ENCODE results near the gene DGKD. TPM values are rescaled to one million over a fixed set of nuclear protein-coding genes. Genes with fewer than 3 reads are reported as not detected.

Gene DGKD
- total and polyA plus RNA-seq, 10 of the 15 experiments (the other 5 are each of a cell fraction or from before 2014, with no cell fraction given), result 2.7 to 81.9 (median 27.0) TPM

DNA sequence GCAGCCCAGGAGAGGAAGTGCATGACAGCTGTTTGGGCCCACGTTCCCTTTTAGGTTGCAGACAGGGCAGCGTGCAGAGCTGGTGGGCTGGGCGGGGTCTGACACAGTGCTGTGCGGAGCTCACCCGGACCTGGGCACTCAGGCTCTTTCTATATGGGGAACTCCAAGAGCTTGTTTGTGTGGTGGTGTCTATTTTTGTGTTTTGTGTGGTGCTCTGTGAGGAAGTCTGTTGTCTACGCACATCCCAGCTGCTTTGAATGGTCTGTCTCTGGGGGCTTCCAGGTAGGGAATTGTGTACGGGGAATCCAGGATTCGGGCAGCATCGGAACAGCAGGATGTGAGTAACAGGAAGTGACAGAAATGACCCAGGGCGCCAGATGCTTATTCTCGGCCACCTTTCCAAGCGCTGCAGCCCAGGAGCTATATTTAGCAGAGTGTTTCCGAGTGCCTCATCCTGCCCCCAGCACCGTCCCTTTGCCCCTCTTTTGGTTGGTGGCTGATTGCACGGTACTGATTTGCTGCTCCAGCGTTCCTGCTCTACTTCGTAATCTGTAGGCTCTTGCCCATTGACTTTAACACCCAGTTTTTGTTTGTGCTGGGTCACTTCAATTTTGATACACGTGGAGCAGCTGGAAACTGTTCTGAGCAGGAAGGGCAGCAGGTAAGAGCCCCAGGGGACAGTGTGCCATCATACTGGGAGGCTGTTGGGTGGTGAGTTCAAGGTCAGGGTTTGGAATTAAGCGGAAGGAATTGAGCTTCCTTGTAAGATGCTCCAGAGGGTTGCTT lies 64.7 kb downstream of the DGKD start:
- peak overlapping the region; percentile 95 for H3K27ac ChIP-seq (ENCODE audit: control insufficient read depth, insufficient read depth)
- peaks cover 51% of the 10 kb centered on the region for H3K79me2 ChIP-seq (ENCODE audit: control insufficient read depth, insufficient read depth, low read length)
- ChIA-PET POLR2A (interaction anchor here (0.5 to 2.6 kb wide), 4 partner anchors 9 to 98 kb away, joined by 3 to 7 read pairs (median 6); no protein-coding TSS in a partner anchor), RAD21 (ENCODE audit: unreplicated experiment) (interaction anchor here (1.2 to 6.3 kb wide), 6 partner anchors 12 to 147 kb away, joined by 3 to 28 read pairs (median 6); partner anchors contain the start of genes DGKD and USP40), CTCF (interaction anchor here (0.6 to 15.3 kb wide), 8 partner anchors 8 to 807 kb away, joined by 3 to 135 read pairs (median 4); no protein-coding TSS in a partner anchor), SMC1A (ENCODE audit: uncharacterized antibody, unreplicated experiment) (interaction anchor here (0.7 to 6.7 kb wide), 13 partner anchors 10 to 112 kb away, joined by 3 to 66 read pairs (median 6); no protein-coding TSS in a partner anchor)
- 0 out of 4 replicates have a peak, but pooled peaks cover 0 to 16% of the 10 kb centered on the region in 2 experiments for H3K36me3 ChIP-seq (ENCODE audit: control insufficient read depth in 2 of 2, insufficient read depth in 2 of 2, low read length in 1 of 2)
- H3K27me3 ChIP-seq (replicated peaks in 1 of 2; ENCODE audit: control insufficient read depth in 2 of 2, insufficient read depth in 2 of 2, low read length in 1 of 2), result no peaks in the 10 kb centered on the region
- peak overlapping the region; percentile 74 for H3K4me3 ChIP-seq
- H4K20me1 ChIP-seq (ENCODE audit: control insufficient read depth, insufficient read depth), result no peaks in the 10 kb centered on the region
- intact Hi-C loops (cut with micrococcal nuclease; ENCODE audit: unreplicated experiment) (no loop called here), in situ Hi-C loops (cut with MboI) (no loop called here)
- H3K9me3 ChIP-seq (replicated peaks; ENCODE audit: control insufficient read depth, insufficient read depth, low read length), result no peaks in the 10 kb centered on the region; the same call in 2 of the 3 replicates
- H3K4me1 ChIP-seq (ENCODE audit: control insufficient read depth, insufficient read depth, low read length), result peaks cover 68% of the 10 kb centered on the region
- ATAC-seq (peak; percentile 81), DNase-seq (ENCODE audit: low read depth, low spot score) (peak; percentile 62), FAIRE-seq (peak; percentile 66)
- no TSS peak for BruUV-seq (replicated peaks)
- H2AFZ ChIP-seq (ENCODE audit: control insufficient read depth, low read depth, low read length), result peak overlapping the region; percentile 64
- peak overlapping the region; percentile 99 for H3K4me2 ChIP-seq (ENCODE audit: control insufficient read depth, insufficient read depth)
- WGBS (ENCODE audit: insufficient coverage, insufficient replicate concordance, low lambda C conversion rate, missing lambda C conversion rate), result 3% methylated on average over 19 of the region's 19 CpGs
- H3K9ac ChIP-seq (ENCODE audit: control insufficient read depth, insufficient read depth, low read length), result peak overlapping the region; percentile 69
- TF ChIP-seq PML (IDR thresholded peaks at IDR 0.05; ENCODE audit: low read length) (0 out of 2 replicates have a peak, but pooled peaks have one; percentile 4), ZNF687 (IDR thresholded peaks at IDR 0.05) (no peak), SMARCA5 (IDR thresholded peaks at IDR 0.05) (peak; percentile 49; the same call in 1 of the 2 replicates), RUNX3 (IDR thresholded peaks at IDR 0.05; ENCODE audit: low read length) (peak; percentile 39), SREBF1 (IDR thresholded peaks at IDR 0.05; ENCODE audit: low read length) (no peak), RELB (IDR thresholded peaks at IDR 0.05; ENCODE audit: low read depth) (peak; percentile 14; the same call in 1 of the 2 replicates), POLR2AphosphoS5 (IDR thresholded peaks at IDR 0.05; ENCODE audit: low read length) (0 out of 2 replicates have a peak, but pooled peaks have one; percentile 16), POLR2A (IDR thresholded peaks at IDR 0.05; ENCODE audit: low read depth, low read length) (0 out of 2 replicates have a peak, but pooled peaks have one; percentile 15), NKRF (conservative IDR thresholded peaks at IDR 0.05) (0 out of 2 replicates have a peak, but pooled peaks have one; percentile 39), EP300 (IDR thresholded peaks at IDR 0.05; ENCODE audit: borderline replicate concordance in 1 of 2, control insufficient read depth in 1 of 2, low read depth in 2 of 2, low read length in 2 of 2) (peak in 1 of 2 experiments; percentile 66; a peak in 1 of 4 replicates), BHLHE40 (IDR thresholded peaks at IDR 0.05; ENCODE audit: borderline replicate concordance in 1 of 2, low read depth in 2 of 2, low read length in 1 of 2) (peak in 1 of 2 experiments; percentile 22; a peak in 1 of 4 replicates), FOXM1 (IDR thresholded peaks at IDR 0.05; ENCODE audit: low read depth, low read length) (peak; percentile 26), CBFB (IDR thresholded peaks at IDR 0.05; ENCODE audit: low read depth) (no peak), SPI1 (IDR thresholded peaks at IDR 0.05; ENCODE audit: borderline replicate concordance, insufficient read depth, low read depth, low read length) (peak; percentile 82; the same call in 1 of the 2 replicates), YBX1 (IDR thresholded peaks at IDR 0.05) (no peak)
